Endothelial cell (in vitro differentiated cells): ENCODE data around the gene BAIAP2. TPM values are rescaled to one million over a fixed set of nuclear protein-coding genes. Genes with fewer than 3 reads are reported as not detected.
A peak's percentile ranks its signal among the peaks of the same experiment; 100 is the strongest.

ENCODE experiments used
- DNase-seq: peaks from one replicate; pipeline ENCODE4 v3.0.0; 2021; ENCODE audit warnings: low spot score
- H3K27ac Mint-ChIP-seq: one replicate; pipeline ENCODE4 v1.8.0; 2021; ENCODE audit warnings: mixed read lengths, inconsistent platforms; ENCODE audit not compliant: unreplicated experiment
- H3K27me3 Mint-ChIP-seq: one replicate; pipeline ENCODE4 v1.8.0; 2021; ENCODE audit warnings: mild to moderate bottlenecking, moderate library complexity, mixed read lengths, inconsistent platforms; ENCODE audit not compliant: unreplicated experiment
- H3K36me3 Mint-ChIP-seq: one replicate; pipeline ENCODE4 v1.8.0; 2021; ENCODE audit warnings: mild to moderate bottlenecking, low read depth, mixed read lengths, inconsistent platforms; ENCODE audit not compliant: unreplicated experiment
- H3K4me1 Mint-ChIP-seq: one replicate; pipeline ENCODE4 v1.8.0; 2021; ENCODE audit warnings: mild to moderate bottlenecking, mixed read lengths, inconsistent platforms; ENCODE audit not compliant: unreplicated experiment
- H3K4me3 Mint-ChIP-seq: one replicate; pipeline ENCODE4 v1.8.0; 2021; ENCODE audit warnings: mild to moderate bottlenecking, mixed read lengths, inconsistent platforms; ENCODE audit not compliant: unreplicated experiment
- H3K9me3 Mint-ChIP-seq: one replicate; pipeline ENCODE4 v1.8.0; 2021; ENCODE audit warnings: mixed read lengths, inconsistent platforms; ENCODE audit not compliant: unreplicated experiment
- total RNA-seq: library from RNA; stranded (reverse); fragmentation: NEBNext Ultra II Directional; extraction: Animal tissue kit (Norgen Biotek cat#: 25700); gene quantifications from one replicate; pipeline ENCODE4 v1.2.1, GENCODE V29; 2021; ENCODE audit not compliant: unreplicated experiment
- TF ChIP-seq, protein P1 (sequence below): fragments of 200-600 bp; sonication (generic); IDR thresholded peaks from one replicate; pipeline ENCODE4 v1.5.0; 2021; ENCODE audit warnings: antibody characterized with exemption; ENCODE audit not compliant: unreplicated experiment

BAIAP2 gene
- total RNA-seq, 1 donor from 2014 or later = 67.8 TPM

DNA sequence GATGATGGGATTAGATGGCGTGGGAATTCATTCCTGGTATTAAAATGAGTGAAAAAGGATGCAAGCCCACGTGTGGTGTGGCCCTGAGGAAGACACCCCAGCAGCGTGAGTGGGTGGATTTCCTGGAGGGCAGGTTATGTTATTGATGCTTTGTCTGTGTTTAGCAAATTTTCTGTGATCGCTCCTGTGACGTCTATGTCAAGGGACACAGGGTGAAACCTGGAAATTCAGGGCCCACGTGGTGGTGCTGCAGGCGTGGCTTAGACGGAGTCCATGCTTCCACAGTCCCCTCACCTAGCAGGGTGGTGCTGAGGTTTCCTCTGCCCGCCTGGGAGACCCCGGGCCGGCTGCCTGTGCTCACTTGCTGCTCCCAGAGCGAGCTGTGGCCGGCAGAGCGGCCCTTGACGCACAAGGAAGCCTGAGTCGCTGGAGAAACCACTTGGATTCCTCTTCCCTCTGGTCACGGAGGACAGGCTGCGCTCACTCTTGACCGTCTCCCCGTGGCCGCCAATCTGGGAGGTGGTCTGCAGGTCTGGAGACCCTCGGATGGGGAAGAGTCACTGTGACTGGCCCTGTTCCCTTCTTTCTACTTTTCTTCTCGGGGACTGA lies 23.4 kb downstream of the BAIAP2 start:
- Mint-ChIP-seq H3K27ac (no peak overlapping the region), H3K9me3 (no peaks in the 10 kb centered on the region)
- DNase-seq = no peak

DNA sequence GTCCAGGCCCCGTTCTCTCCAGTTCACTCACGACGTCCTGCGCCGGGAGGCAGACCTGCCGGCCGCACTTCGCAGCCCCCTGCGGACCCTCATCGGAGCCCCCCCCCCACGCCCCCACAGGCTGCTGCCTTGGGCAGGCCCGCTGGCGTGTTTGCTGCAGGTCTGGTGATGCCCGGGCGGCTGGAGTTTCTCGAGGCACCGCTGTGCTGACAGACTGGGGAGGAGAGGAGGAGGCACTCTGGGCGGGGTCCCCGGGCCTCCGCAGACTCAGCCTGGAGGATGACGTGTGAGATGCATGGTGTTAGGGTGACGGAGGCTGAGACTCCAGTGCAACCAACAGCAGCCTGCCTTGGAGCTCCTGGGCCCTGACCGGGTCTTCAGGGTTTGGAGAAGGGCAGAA lies 24.1 kb downstream of the BAIAP2 start:
- Mint-ChIP-seq H3K9me3 (no peaks in the 10 kb centered on the region), H3K36me3 (peaks cover 21% of the 10 kb centered on the region), H3K27ac (no peak overlapping the region), H3K4me1 (peaks cover 27% of the 10 kb centered on the region), H3K27me3 (peaks cover 9% of the 10 kb centered on the region), H3K4me3 (no peak overlapping the region)
- no peak for DNase-seq
- TF ChIP-seq, protein P1, sequence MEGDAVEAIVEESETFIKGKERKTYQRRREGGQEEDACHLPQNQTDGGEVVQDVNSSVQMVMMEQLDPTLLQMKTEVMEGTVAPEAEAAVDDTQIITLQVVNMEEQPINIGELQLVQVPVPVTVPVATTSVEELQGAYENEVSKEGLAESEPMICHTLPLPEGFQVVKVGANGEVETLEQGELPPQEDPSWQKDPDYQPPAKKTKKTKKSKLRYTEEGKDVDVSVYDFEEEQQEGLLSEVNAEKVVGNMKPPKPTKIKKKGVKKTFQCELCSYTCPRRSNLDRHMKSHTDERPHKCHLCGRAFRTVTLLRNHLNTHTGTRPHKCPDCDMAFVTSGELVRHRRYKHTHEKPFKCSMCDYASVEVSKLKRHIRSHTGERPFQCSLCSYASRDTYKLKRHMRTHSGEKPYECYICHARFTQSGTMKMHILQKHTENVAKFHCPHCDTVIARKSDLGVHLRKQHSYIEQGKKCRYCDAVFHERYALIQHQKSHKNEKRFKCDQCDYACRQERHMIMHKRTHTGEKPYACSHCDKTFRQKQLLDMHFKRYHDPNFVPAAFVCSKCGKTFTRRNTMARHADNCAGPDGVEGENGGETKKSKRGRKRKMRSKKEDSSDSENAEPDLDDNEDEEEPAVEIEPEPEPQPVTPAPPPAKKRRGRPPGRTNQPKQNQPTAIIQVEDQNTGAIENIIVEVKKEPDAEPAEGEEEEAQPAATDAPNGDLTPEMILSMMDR = no peak

More for the DNA sequence above, 23.4 kb downstream of the BAIAP2 start:
- Mint-ChIP-seq H3K27me3 (peaks cover 7% of the 10 kb centered on the region), H3K36me3 (peaks cover 18% of the 10 kb centered on the region), H3K4me1 (peaks cover 23% of the 10 kb centered on the region), H3K4me3 (no peak overlapping the region)
- TF ChIP-seq, protein P1 = no peak

DNA sequence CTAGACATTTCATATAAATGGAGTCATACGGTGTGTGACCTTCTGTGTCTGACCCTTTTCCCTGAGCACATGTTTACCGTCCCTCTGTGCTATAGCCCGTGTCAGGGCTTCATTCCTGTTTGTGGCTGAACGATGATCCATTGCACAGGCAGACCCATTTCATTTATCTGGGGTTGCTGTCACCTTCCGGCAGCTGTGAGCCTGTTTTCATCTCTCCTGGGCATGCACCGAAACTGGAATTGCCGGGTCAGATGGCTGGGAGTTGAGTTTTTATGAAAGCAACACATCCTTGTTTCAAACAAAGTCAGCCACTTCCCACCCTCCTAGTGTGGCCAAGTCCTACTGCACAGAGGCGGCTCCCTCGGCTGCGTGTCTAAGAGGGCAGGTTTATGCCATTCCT lies 25.5 kb downstream of the BAIAP2 start:
- Mint-ChIP-seq H3K9me3 (no peaks in the 10 kb centered on the region), H3K27ac (no peak overlapping the region), H3K36me3 (peaks cover 21% of the 10 kb centered on the region), H3K4me1 (peaks cover 28% of the 10 kb centered on the region), H3K27me3 (peaks cover 9% of the 10 kb centered on the region), H3K4me3 (no peak overlapping the region)
- DNase-seq = no peak
- TF ChIP-seq, protein P1 = no peak

DNA sequence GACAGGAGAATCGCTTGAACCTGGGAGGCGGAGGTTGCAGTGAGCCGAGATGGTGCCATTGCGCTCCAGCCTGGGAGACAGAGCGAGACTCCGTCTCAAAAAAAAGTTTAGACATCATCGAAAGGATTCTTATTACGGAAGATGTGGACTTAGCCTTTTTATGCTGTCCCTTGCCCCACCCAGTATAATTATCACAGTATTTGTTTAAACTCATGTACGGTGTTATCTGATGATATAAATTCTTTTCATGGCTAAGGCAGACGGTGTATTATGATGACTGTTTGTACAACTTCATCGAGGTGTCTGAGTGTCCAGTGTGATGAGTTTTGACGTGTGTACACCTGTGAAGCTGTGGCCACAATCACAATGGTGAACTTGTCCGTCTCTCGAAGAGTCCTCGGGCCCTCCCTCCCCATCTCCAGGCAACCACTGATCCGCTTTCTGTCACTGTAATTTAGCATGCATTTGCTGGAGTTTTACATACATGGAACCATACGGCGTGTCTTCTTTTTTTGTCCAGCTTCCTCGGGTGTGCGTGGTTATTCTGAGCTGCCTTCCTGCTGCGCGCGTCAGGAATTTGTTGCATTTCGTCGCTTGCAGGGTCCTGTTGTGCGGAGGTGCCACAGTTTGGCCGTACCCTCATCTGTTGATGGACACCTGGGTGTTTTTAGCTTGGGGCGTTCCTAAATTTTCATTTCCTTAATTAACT lies 26.2 kb downstream of the BAIAP2 start:
- no peak overlapping the region for H3K27ac Mint-ChIP-seq
- peaks cover 27% of the 10 kb centered on the region for H3K4me1 Mint-ChIP-seq

More for the DNA sequence above, 26.2 kb downstream of the BAIAP2 start:
- TF ChIP-seq, protein P1 = no peak
- Mint-ChIP-seq H3K36me3 (peaks cover 21% of the 10 kb centered on the region), H3K9me3 (no peaks in the 10 kb centered on the region), H3K4me3 (peak overlapping the region; percentile 23), H3K27me3 (peaks cover 9% of the 10 kb centered on the region)
- DNase-seq = no peak
